ENCODE measurements around the gene LRRC8B. TPM values are rescaled to one million over a fixed set of nuclear protein-coding genes. Genes with fewer than 3 reads are reported as not detected.
A peak's percentile ranks its signal among the peaks of the same experiment; 100 is the strongest.

The LRRC8B gene
- total RNA-seq, 4 donors from 2014 or later: 7.0 to 10.5 (median 8.7) TPM

DNA sequence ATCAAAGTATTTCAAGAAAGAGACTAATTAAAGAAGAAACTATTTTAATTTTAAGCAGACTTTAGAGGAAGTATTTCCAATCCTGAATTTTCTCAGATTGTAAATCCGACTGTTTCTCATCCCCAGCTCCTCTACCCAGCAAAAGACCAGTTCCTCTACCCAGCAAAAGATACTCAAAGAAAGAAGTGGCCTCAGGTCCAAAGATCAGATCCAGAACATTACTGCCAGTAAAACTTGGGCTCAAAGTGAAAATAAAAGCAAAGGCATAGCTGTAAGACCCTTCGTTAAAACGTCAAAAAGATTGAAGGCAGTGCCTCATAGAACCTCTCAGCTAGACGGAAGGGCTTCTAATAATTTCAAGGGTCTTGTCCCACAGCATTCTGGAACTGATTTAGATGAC is 50.0 kb downstream of the LRRC8B start:
- Histone ChIP-seq H3K27me3 (no peaks in the 10 kb centered on the region), H3K27ac (peak overlapping the region in 2 of 4 donors; percentile 3 to 62), H3K36me3 (no peaks in the 10 kb centered on the region), H3K4me3 (peak overlapping the region in 1 of 4 donors; percentile 34), H3K9me3 (no peaks in the 10 kb centered on the region), H3K4me1 (peaks cover 0 to 19% (median 0%) of the 10 kb centered on the region in 4 donors)
- intact Hi-C loops (cut with DNase I; ENCODE audit: low total_unique reads) (no loop called here), in situ Hi-C loops (cut with MboI; ENCODE audit: low pct_ligation_motif_present in 1 of 4, low pct_unique_long_range_greater_than_20kb in 1 of 4, low sequenced_read_pairs in 3 of 4) (no loop called here)
- no peak for DNase-seq
- WGBS, 2 donors (ENCODE audit: low coverage in 1 of 2): 45 to 85% methylated on average over 4 of the region's 4 CpGs
- TF ChIP-seq POLR2A (IDR thresholded peaks at IDR 0.05): no peak
- TF ChIP-seq, protein P1, sequence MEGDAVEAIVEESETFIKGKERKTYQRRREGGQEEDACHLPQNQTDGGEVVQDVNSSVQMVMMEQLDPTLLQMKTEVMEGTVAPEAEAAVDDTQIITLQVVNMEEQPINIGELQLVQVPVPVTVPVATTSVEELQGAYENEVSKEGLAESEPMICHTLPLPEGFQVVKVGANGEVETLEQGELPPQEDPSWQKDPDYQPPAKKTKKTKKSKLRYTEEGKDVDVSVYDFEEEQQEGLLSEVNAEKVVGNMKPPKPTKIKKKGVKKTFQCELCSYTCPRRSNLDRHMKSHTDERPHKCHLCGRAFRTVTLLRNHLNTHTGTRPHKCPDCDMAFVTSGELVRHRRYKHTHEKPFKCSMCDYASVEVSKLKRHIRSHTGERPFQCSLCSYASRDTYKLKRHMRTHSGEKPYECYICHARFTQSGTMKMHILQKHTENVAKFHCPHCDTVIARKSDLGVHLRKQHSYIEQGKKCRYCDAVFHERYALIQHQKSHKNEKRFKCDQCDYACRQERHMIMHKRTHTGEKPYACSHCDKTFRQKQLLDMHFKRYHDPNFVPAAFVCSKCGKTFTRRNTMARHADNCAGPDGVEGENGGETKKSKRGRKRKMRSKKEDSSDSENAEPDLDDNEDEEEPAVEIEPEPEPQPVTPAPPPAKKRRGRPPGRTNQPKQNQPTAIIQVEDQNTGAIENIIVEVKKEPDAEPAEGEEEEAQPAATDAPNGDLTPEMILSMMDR (IDR thresholded peaks at IDR 0.05): no peak
- TF ChIP-seq POLR2AphosphoS5 (IDR thresholded peaks at IDR 0.05): no peak
- TF ChIP-seq EP300 (IDR thresholded peaks at IDR 0.05; ENCODE audit: low read depth): no peak

DNA sequence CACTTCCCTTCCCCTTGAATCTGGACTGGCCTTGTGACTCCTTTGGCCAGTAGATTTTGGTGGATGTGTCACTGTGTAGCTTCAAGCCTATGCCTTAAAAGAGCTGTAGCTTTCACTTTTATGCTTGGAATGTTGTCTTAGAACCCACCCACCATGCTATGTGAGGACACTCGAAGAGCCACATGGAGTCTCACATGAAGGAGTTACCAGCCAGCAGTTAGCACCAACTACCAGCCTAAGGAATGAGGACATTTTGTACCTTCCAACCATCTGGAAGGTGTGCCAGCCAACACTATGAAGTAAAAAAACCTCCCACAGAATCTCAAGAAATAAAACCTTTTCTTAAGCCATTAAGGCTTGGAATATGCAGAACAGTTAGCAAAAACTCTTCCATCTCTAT is 50.6 kb downstream of the LRRC8B start:
- Histone ChIP-seq H3K36me3 (no peaks in the 10 kb centered on the region), H3K4me1 (peaks cover 0 to 19% (median 0%) of the 10 kb centered on the region in 4 donors), H3K27me3 (no peaks in the 10 kb centered on the region), H3K4me3 (peak overlapping the region in 1 of 4 donors; percentile 34), H3K27ac (peak overlapping the region in 1 of 4 donors; percentile 62), H3K9me3 (no peaks in the 10 kb centered on the region)
- TF ChIP-seq POLR2AphosphoS5 (IDR thresholded peaks at IDR 0.05) (no peak), EP300 (IDR thresholded peaks at IDR 0.05; ENCODE audit: low read depth) (no peak), POLR2A (IDR thresholded peaks at IDR 0.05) (no peak)
- TF ChIP-seq, protein P1 (IDR thresholded peaks at IDR 0.05): no peak
- no peak for DNase-seq
- intact Hi-C loops (cut with DNase I; ENCODE audit: low total_unique reads) (no loop called here), in situ Hi-C loops (cut with MboI; ENCODE audit: low pct_ligation_motif_present in 1 of 4, low pct_unique_long_range_greater_than_20kb in 1 of 4, low sequenced_read_pairs in 3 of 4) (no loop called here)
- 100% methylated on average over 1 of the region's 1 CpG; no CpG with 5 or more reads in 1 of the 2 donors for WGBS, 2 donors (ENCODE audit: low coverage in 1 of 2)

DNA sequence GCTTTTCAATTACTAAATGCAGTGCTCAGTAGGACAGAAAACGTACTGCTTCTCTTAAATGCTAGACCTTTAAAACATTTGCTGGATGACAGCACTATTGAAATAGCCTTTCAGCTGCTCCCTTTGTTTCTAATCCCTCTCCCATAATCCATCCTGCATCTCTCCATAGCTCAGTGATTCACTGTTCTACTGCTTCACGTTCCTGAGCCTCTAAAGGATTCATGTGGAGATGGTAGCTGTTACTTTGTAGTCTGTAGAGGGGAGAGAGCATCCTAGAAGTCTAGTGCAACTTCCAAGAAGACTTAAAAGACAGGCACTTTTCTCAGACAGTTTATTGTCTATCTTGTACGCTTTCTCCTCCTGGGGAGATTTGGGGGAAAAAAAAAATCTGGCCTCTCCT is 51.4 kb downstream of the LRRC8B start:
- TF ChIP-seq POLR2AphosphoS5 (IDR thresholded peaks at IDR 0.05) (no peak), EP300 (IDR thresholded peaks at IDR 0.05; ENCODE audit: low read depth) (no peak), POLR2A (IDR thresholded peaks at IDR 0.05) (no peak)
- TF ChIP-seq, protein P1 (IDR thresholded peaks at IDR 0.05): no peak
- no peaks in the 10 kb centered on the region for H3K36me3 ChIP-seq
- 89 to 91% methylated on average over 3 of the region's 3 CpGs for WGBS, 2 donors (ENCODE audit: low coverage in 1 of 2)
- in situ Hi-C loops (cut with MboI; ENCODE audit: low pct_ligation_motif_present in 1 of 4, low pct_unique_long_range_greater_than_20kb in 1 of 4, low sequenced_read_pairs in 3 of 4) (no loop called here), intact Hi-C loops (cut with DNase I; ENCODE audit: low total_unique reads) (no loop called here)
- no peak overlapping the region for H3K4me3 ChIP-seq
- DNase-seq: no peak
- H3K27me3 ChIP-seq: no peaks in the 10 kb centered on the region
- no peak overlapping the region for H3K27ac ChIP-seq
- peaks cover 0 to 19% (median 0%) of the 10 kb centered on the region in 4 donors for H3K4me1 ChIP-seq
- H3K9me3 ChIP-seq: no peaks in the 10 kb centered on the region

DNA sequence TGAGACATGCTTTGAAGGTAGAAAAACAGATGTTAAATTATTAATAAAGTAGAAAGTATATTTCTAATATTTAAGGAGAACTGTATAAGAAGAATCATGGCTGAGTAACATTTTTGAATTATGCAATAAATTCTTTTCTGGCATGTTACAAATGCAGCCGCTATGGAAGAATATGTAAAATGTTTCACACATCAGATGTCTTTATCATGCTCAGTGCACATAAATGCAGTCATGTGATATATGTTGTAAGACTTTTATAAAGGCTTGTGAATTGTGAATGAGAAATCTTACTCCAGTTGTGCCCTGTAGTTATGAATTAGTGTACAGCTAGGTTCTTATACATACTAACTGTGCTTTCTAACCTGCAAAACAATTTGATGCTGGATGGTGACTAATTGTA is 53.5 kb downstream of the LRRC8B start:
- H3K27ac ChIP-seq: no peak overlapping the region
- peaks cover 0 to 19% (median 0%) of the 10 kb centered on the region in 4 donors for H3K4me1 ChIP-seq
- no peak for TF ChIP-seq EP300 (IDR thresholded peaks at IDR 0.05; ENCODE audit: low read depth)
- TF ChIP-seq POLR2A (IDR thresholded peaks at IDR 0.05): no peak
- TF ChIP-seq, protein P1 (IDR thresholded peaks at IDR 0.05): no peak
- TF ChIP-seq POLR2AphosphoS5 (IDR thresholded peaks at IDR 0.05): no peak
- DNase-seq: no peak
- H3K9me3 ChIP-seq: no peaks in the 10 kb centered on the region
- WGBS, 2 donors (ENCODE audit: low coverage in 1 of 2): 93 to 100% methylated on average over 1 of the region's 1 CpG
- H3K27me3 ChIP-seq: no peaks in the 10 kb centered on the region
- intact Hi-C loops (cut with DNase I; ENCODE audit: low total_unique reads) (no loop called here), in situ Hi-C loops (cut with MboI; ENCODE audit: low pct_ligation_motif_present in 1 of 4, low pct_unique_long_range_greater_than_20kb in 1 of 4, low sequenced_read_pairs in 3 of 4) (no loop called here)
- peaks cover 0 to under 1% (median 0%) of the 10 kb centered on the region in 4 donors for H3K36me3 ChIP-seq
- H3K4me3 ChIP-seq: no peak overlapping the region
